Vagina (tissue), 2 donors: ENCODE results near the gene HDAC1.

ENCODE experiments used
- CTCF ChIP-seq, 3 experiments: fragments of 450-650 bp in 2 of 3; fragments of 200-600 bp in 1 of 3; sonication (generic) in 1 of 3; IDR thresholded peaks; one replicate each; pipeline ENCODE4 v1.5.1; 2017 to 2019; ENCODE audit warnings: antibody characterized with exemption in 3 of 3, mild to moderate bottlenecking in 2 of 3, moderate library complexity in 2 of 3
- POLR2A ChIP-seq, 2 donors: fragments of 450-650 bp; IDR thresholded peaks; one replicate each; pipeline ENCODE4 v1.6.1; 2017; ENCODE audit warnings: antibody characterized with exemption in 2 of 2, mild to moderate bottlenecking in 2 of 2, moderate library complexity in 2 of 2
- POLR2AphosphoS5 ChIP-seq, 2 donors: sonication (generic); formaldehyde crosslinking; IDR thresholded peaks; one replicate each; pipeline ENCODE4 v1.9.0; 2017; ENCODE audit warnings: antibody characterized with exemption in 2 of 2, mild to moderate bottlenecking in 2 of 2, low read depth in 1 of 2; ENCODE audit not compliant: insufficient read depth in 1 of 2

DNA sequence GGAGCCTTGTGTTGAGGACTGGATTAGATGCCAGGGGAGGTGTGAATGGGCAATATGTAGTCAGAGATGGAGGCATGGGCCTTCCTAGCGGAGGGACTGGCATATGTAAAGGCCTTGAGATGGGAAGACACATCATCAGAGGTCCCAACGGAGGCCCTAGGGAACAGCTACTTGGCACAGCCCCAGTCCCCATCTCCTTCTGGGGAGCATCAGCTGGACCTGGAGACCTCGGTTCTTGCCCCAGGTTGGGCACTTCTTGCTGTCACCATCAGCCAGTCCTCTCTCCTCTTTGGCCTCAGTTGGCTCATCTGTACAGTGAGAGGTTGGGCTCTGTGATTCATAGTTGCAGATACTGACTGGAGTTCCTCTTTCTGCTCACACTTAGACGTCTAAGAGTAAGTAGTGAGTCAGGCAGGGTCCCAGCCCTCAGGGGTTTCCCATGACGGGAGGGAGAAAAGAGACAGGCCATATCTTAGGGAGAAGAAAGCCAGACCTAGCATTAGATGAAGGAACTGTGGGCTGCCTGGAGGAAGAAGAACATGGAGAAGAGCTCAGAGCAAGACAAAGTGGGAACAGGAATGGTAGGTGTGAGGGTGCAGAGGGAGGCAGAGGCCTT, 47.6 kb downstream of the HDAC1 start:
- no peak for TF ChIP-seq CTCF (IDR thresholded peaks at IDR 0.05)
- TF ChIP-seq POLR2AphosphoS5 (IDR thresholded peaks at IDR 0.05; ENCODE audit: insufficient read depth in 1 of 2, low read depth in 1 of 2), result no peak
- TF ChIP-seq POLR2A (IDR thresholded peaks at IDR 0.05), result no peak
